A549 (cell line): Measurements from ENCODE around the gene PPA2.

Source experiments
- EP300 ChIP-seq, 2 experiments: fragments of >200 bp; sonication (Bioruptor Twin); formaldehyde crosslinking; IDR thresholded peaks; 2 replicates in 1 of 2; 3 replicates in 1 of 2; pipeline ENCODE4 v1.6.1; 2016 to 2017
- JUNB ChIP-seq: fragments of >200 bp; sonication (Bioruptor Twin); formaldehyde crosslinking; IDR thresholded peaks from 2 replicates; pipeline ENCODE4 v1.6.1; 2016
- MAFK ChIP-seq: fragments of 450-650 bp; IDR thresholded peaks from 2 replicates; pipeline ENCODE4 v1.6.1; 2014; ENCODE audit not compliant: partially characterized antibody
- POLR2A ChIP-seq: IDR thresholded peaks from 2 replicates; pipeline ENCODE4 v1.6.1; 2012; ENCODE audit warnings: mild to moderate bottlenecking, low read length
- RAD21 ChIP-seq, 2 experiments: fragments of >200 bp in 1 of 2; sonication (Bioruptor Twin) in 1 of 2; formaldehyde crosslinking in 1 of 2; IDR thresholded peaks in 1 of 2; conservative IDR thresholded peaks in 1 of 2; 2 replicates in 1 of 2; 3 replicates in 1 of 2; pipeline ENCODE4 v1.6.1; 2012 to 2018; ENCODE audit warnings: inconsistent platforms in 1 of 2
- RNF2 ChIP-seq: fragments of 200-600 bp; sonication (generic); IDR thresholded peaks from 2 replicates; pipeline ENCODE4 v1.6.1; 2016; ENCODE audit warnings: low read depth, mild to moderate bottlenecking, antibody characterized with exemption, moderate library complexity, borderline replicate concordance
- SREBF2 ChIP-seq: fragments of 450-650 bp; IDR thresholded peaks from 2 replicates; pipeline ENCODE4 v1.6.1; 2014; ENCODE audit warnings: mild to moderate bottlenecking, moderate library complexity
- TF ChIP-seq, protein P1 (sequence below): fragments of 200-600 bp; sonication (generic); IDR thresholded peaks from 2 replicates; pipeline ENCODE4 v1.6.1; 2016; ENCODE audit warnings: antibody characterized with exemption, mild to moderate bottlenecking, moderate library complexity
- TF ChIP-seq, protein P2 (sequence below): fragments of 450-650 bp; IDR thresholded peaks from 2 replicates; pipeline ENCODE4 v1.6.1; 2014; ENCODE audit warnings: antibody characterized with exemption
- TF ChIP-seq, protein P3 (sequence below): fragments of >200 bp; sonication (Bioruptor Twin); formaldehyde crosslinking; IDR thresholded peaks from 3 replicates; pipeline ENCODE4 v1.5.1; 2016
- TF ChIP-seq, protein P4 (sequence below): IDR thresholded peaks from 2 replicates; pipeline ENCODE4 v1.6.1; 2012

DNA sequence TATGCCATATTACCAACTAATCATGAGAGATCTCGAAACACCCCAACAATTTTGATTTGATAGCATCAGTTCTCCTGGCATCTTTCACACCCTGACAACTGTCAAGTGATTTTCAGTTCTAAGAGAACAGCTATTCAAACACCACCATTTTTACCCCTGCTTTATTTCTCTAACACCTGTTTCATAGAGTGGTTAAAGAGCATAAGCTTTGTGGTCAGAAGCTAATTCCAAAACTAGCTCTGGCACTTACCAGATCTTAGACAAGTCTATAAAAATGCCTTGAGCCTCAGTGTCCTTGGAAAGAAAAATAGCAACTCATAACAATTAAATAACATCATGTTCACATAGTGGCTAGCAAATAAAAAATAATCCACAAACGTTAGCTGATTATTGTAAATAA is 17.9 kb downstream of the PPA2 start:
- TF ChIP-seq, protein P1, sequence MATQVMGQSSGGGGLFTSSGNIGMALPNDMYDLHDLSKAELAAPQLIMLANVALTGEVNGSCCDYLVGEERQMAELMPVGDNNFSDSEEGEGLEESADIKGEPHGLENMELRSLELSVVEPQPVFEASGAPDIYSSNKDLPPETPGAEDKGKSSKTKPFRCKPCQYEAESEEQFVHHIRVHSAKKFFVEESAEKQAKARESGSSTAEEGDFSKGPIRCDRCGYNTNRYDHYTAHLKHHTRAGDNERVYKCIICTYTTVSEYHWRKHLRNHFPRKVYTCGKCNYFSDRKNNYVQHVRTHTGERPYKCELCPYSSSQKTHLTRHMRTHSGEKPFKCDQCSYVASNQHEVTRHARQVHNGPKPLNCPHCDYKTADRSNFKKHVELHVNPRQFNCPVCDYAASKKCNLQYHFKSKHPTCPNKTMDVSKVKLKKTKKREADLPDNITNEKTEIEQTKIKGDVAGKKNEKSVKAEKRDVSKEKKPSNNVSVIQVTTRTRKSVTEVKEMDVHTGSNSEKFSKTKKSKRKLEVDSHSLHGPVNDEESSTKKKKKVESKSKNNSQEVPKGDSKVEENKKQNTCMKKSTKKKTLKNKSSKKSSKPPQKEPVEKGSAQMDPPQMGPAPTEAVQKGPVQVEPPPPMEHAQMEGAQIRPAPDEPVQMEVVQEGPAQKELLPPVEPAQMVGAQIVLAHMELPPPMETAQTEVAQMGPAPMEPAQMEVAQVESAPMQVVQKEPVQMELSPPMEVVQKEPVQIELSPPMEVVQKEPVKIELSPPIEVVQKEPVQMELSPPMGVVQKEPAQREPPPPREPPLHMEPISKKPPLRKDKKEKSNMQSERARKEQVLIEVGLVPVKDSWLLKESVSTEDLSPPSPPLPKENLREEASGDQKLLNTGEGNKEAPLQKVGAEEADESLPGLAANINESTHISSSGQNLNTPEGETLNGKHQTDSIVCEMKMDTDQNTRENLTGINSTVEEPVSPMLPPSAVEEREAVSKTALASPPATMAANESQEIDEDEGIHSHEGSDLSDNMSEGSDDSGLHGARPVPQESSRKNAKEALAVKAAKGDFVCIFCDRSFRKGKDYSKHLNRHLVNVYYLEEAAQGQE = no peak
- TF ChIP-seq, protein P2, sequence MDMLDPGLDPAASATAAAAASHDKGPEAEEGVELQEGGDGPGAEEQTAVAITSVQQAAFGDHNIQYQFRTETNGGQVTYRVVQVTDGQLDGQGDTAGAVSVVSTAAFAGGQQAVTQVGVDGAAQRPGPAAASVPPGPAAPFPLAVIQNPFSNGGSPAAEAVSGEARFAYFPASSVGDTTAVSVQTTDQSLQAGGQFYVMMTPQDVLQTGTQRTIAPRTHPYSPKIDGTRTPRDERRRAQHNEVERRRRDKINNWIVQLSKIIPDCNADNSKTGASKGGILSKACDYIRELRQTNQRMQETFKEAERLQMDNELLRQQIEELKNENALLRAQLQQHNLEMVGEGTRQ = no peak
- TF ChIP-seq, protein P3, sequence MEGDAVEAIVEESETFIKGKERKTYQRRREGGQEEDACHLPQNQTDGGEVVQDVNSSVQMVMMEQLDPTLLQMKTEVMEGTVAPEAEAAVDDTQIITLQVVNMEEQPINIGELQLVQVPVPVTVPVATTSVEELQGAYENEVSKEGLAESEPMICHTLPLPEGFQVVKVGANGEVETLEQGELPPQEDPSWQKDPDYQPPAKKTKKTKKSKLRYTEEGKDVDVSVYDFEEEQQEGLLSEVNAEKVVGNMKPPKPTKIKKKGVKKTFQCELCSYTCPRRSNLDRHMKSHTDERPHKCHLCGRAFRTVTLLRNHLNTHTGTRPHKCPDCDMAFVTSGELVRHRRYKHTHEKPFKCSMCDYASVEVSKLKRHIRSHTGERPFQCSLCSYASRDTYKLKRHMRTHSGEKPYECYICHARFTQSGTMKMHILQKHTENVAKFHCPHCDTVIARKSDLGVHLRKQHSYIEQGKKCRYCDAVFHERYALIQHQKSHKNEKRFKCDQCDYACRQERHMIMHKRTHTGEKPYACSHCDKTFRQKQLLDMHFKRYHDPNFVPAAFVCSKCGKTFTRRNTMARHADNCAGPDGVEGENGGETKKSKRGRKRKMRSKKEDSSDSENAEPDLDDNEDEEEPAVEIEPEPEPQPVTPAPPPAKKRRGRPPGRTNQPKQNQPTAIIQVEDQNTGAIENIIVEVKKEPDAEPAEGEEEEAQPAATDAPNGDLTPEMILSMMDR = no peak
- TF ChIP-seq MAFK = no peak
- TF ChIP-seq SREBF2 = no peak
- TF ChIP-seq POLR2A = no peak
- no peak for TF ChIP-seq RAD21 (conservative IDR thresholded peaks at IDR 0.05 in 1 of 2, IDR thresholded peaks at IDR 0.05 in 1 of 2)
- TF ChIP-seq JUNB = no peak
- no peak for TF ChIP-seq RNF2
- no peak for TF ChIP-seq EP300 (IDR thresholded peaks at IDR 0.05)
- TF ChIP-seq, protein P4, sequence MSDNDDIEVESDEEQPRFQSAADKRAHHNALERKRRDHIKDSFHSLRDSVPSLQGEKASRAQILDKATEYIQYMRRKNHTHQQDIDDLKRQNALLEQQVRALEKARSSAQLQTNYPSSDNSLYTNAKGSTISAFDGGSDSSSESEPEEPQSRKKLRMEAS = no peak
